OCI-LY7 (cell line): ENCODE measurements around the gene SMYD3. TPM values are rescaled to one million over a fixed set of nuclear protein-coding genes. Genes with fewer than 3 reads are reported as not detected.

Experiments used
- BruUV-seq: library from RNA; stranded (reverse); fragments of 400-500 nt; replicated peaks from 2 replicates; lab custom pipeline; 2021; lab: Mats Ljungman, UMichigan
- CTCF ChIA-PET: fragments of 300-600 bp; sonication (Branson Sonifier 250); formaldehyde crosslinking; loops from one replicate; lab custom pipeline; 2022; ENCODE audit warnings: antibody characterized with exemption; ENCODE audit not compliant: unreplicated experiment; lab: Charles Lee
- POLR2A ChIA-PET: fragments of 300-600 bp; sonication (Branson Sonifier 250); formaldehyde crosslinking; loops from one replicate; lab custom pipeline; 2022; ENCODE audit warnings: antibody characterized with exemption; lab: Charles Lee
- DNase-seq: peaks from one replicate; pipeline ENCODE4 v3.0.0-alpha.2; 2015; ENCODE audit warnings: low spot score
- H2AFZ ChIP-seq: fragments of 200-600 bp; sonication (generic), shearing (Covaris generic); 2 replicates; pipeline ENCODE4 v1.6.1; 2014; ENCODE audit warnings: mild to moderate bottlenecking, antibody characterized with exemption, low read length, moderate library complexity
- H3K27ac ChIP-seq: fragments of 200-600 bp; sonication (generic); 2 replicates; pipeline ENCODE4 v1.5.1; 2014; ENCODE audit warnings: mixed run types, low read depth, mild to moderate bottlenecking, moderate library complexity, low read length, inconsistent platforms; ENCODE audit not compliant: poor library complexity, severe bottlenecking
- H3K36me3 ChIP-seq: fragments of 200-600 bp; sonication (generic); 2 replicates; pipeline ENCODE4 v1.6.1; 2014; ENCODE audit warnings: mild to moderate bottlenecking, antibody characterized with exemption, low read length, moderate library complexity, mixed read lengths; ENCODE audit not compliant: insufficient read depth
- H3K4me1 ChIP-seq: fragments of 200-600 bp; sonication (generic); 2 replicates; pipeline ENCODE4 v1.5.1; 2014; ENCODE audit warnings: mild to moderate bottlenecking, low read length; ENCODE audit not compliant: insufficient read depth, poor library complexity, severe bottlenecking
- H3K4me2 ChIP-seq: fragments of 200-600 bp; sonication (generic); 2 replicates; pipeline ENCODE4 v1.6.1; 2014; ENCODE audit warnings: mild to moderate bottlenecking, low read length
- H3K4me3 ChIP-seq: fragments of 200-600 bp; sonication (generic); 2 replicates; pipeline ENCODE4 v1.5.1; 2014; ENCODE audit warnings: mild to moderate bottlenecking, low read depth, low read length; ENCODE audit not compliant: poor library complexity, severe bottlenecking
- H3K79me2 ChIP-seq: fragments of 200-600 bp; sonication (generic); 2 replicates; pipeline ENCODE4 v1.6.1; 2016; ENCODE audit warnings: low read depth, mild to moderate bottlenecking, low read length, moderate library complexity, mixed read lengths; ENCODE audit not compliant: insufficient read depth
- H3K9me2 ChIP-seq: fragments of 200-600 bp; sonication (generic); 2 replicates; pipeline ENCODE4 v1.6.1; 2016; ENCODE audit warnings: mild to moderate bottlenecking, low read length, mixed read lengths; ENCODE audit not compliant: insufficient read depth
- H3K9me3 ChIP-seq: fragments of 200-600 bp; sonication (generic); 2 replicates; pipeline ENCODE4 v1.6.1; 2014; ENCODE audit warnings: mild to moderate bottlenecking, mixed run types, low read length, mixed read lengths
- H4K20me1 ChIP-seq: fragments of 200-600 bp; sonication (generic); 2 replicates; pipeline ENCODE4 v1.6.1; 2014; ENCODE audit warnings: mild to moderate bottlenecking, antibody characterized with exemption, low read length, moderate library complexity, mixed read lengths; ENCODE audit not compliant: insufficient read depth
- CTCF ChIP-seq: fragments of 200-600 bp; sonication (generic); conservative IDR thresholded peaks from 2 replicates; pipeline ENCODE4 v1.5.1; 2014; ENCODE audit warnings: mild to moderate bottlenecking, antibody characterized with exemption, low read length, moderate library complexity, mixed read lengths
- EZH2phosphoT487 ChIP-seq: fragments of 200-600 bp; sonication (generic); IDR thresholded peaks from 2 replicates; pipeline ENCODE4 v1.6.1; 2018; ENCODE audit warnings: low read depth, borderline replicate concordance, mild to moderate bottlenecking, mixed run types, antibody characterized with exemption, low read length, moderate library complexity, mixed read lengths
- intact Hi-C: fragments of 100-400 bp; cut with micrococcal nuclease; formaldehyde crosslinking; loops from one replicate; pipeline ENCODE4 v1.10.0; 2022; ENCODE audit not compliant: unreplicated experiment
- total RNA-seq, 2 experiments: library from RNA; depleted of rRNA in 1 of 2; stranded (reverse); fragments of >200 nt in 1 of 2; shearing (Covaris generic) in 1 of 2; gene quantifications; 2 replicates each; pipeline ENCODE4 v1.2.3, GENCODE V29; 2014 to 2022

Gene SMYD3
- total RNA-seq, 2 experiments from 2014 or later = 28.9 to 34.5 TPM

DNA sequence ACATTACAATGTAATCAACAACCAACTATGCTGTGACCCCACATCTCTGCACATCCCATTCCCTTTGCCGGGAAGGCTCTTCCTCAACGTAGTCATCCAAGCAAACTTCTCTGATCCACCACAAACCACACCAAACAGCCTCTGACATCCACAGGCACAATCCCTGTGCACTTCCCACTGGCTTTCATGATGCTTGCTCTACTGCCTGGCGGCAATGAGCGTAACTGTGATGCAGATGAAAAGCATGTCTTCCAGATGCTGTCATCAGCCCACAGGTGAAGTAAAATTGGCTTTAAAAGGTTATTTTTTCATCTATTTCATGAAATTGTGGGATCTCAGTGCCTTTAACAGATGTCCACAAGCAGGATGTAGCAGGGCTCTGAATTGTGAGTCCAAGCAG lies 635.2 kb downstream of the SMYD3 start:
- no peak overlapping the region for H3K4me2 ChIP-seq
- H3K9me3 ChIP-seq = no peaks in the 10 kb centered on the region
- no peaks in the 10 kb centered on the region for H3K36me3 ChIP-seq
- no peak for DNase-seq
- ChIA-PET CTCF (no interaction called here), POLR2A (interaction anchor here (1.0 kb wide), 1 partner anchor 17 kb away, joined by 3 read pairs; no protein-coding TSS in a partner anchor)
- no peak overlapping the region for H2AFZ ChIP-seq
- no peaks in the 10 kb centered on the region for H4K20me1 ChIP-seq
- H3K9me2 ChIP-seq = no peaks in the 10 kb centered on the region
- no peaks in the 10 kb centered on the region for H3K4me1 ChIP-seq
- H3K4me3 ChIP-seq = no peak overlapping the region
- TF ChIP-seq EZH2phosphoT487 = no peak
- TF ChIP-seq CTCF = no peak
- BruUV-seq = no TSS peak
- intact Hi-C loops = no loop called here
- H3K79me2 ChIP-seq = no peaks in the 10 kb centered on the region
- H3K27ac ChIP-seq = no peak overlapping the region

DNA sequence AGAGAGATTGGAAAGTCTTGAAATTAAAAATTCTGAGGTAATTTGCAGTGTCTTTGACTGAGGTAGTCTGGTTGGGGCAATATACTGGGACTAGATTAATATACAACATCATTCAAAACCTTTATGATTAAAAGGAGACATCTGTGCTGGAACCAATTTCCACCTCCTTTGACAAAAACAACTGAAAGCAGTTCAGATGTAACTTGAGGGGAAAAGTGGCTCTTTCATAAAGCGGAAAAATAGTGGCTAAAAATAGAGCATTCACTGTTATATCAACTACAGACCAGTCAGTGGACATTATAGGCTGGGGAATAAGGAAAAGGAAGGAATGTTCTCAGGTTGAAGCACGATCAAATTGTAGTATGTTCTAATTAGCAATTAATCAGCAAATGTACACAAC lies 635.9 kb downstream of the SMYD3 start:
- Histone ChIP-seq H3K4me3 (no peak overlapping the region), H3K79me2 (no peaks in the 10 kb centered on the region), H3K36me3 (no peaks in the 10 kb centered on the region), H3K4me1 (no peaks in the 10 kb centered on the region), H2AFZ (no peak overlapping the region), H4K20me1 (no peaks in the 10 kb centered on the region), H3K9me3 (no peaks in the 10 kb centered on the region), H3K4me2 (no peak overlapping the region), H3K27ac (no peak overlapping the region), H3K9me2 (no peaks in the 10 kb centered on the region)
- ChIA-PET CTCF (no interaction called here), POLR2A (no interaction called here)
- TF ChIP-seq CTCF = no peak
- no peak for DNase-seq
- intact Hi-C loops = no loop called here
- no TSS peak for BruUV-seq

GRCh38 chr1:245870698-245871097 lies 636.4 kb downstream of the SMYD3 start:
- ChIA-PET CTCF (no interaction called here), POLR2A (no interaction called here)
- DNase-seq = no peak

More at GRCh38 chr1:245870698-245871097, 636.4 kb downstream of the SMYD3 start:
- H3K9me3 ChIP-seq = no peaks in the 10 kb centered on the region
- no peaks in the 10 kb centered on the region for H3K36me3 ChIP-seq
- H3K4me2 ChIP-seq = no peak overlapping the region
- no peaks in the 10 kb centered on the region for H4K20me1 ChIP-seq
- H3K9me2 ChIP-seq = no peaks in the 10 kb centered on the region
- H3K4me1 ChIP-seq = no peaks in the 10 kb centered on the region
- BruUV-seq = no TSS peak
- TF ChIP-seq CTCF = no peak
- no peak for TF ChIP-seq EZH2phosphoT487
- no peak overlapping the region for H3K27ac ChIP-seq
- no peak overlapping the region for H2AFZ ChIP-seq
- no peak overlapping the region for H3K4me3 ChIP-seq
- no peaks in the 10 kb centered on the region for H3K79me2 ChIP-seq
- intact Hi-C loops = no loop called here
